HepG2 (cell line): ENCODE data around the gene PIM3. TPM values are rescaled to one million over a fixed set of nuclear protein-coding genes. Genes with fewer than 3 reads are reported as not detected.

Source experiments
- CC2D1A ChIP-seq: sonication (generic); formaldehyde crosslinking; IDR thresholded peaks from 2 replicates; pipeline ENCODE4 v1.8.1; 2023; ENCODE audit warnings: mild to moderate bottlenecking, missing genetic modification reagents
- KLF16 ChIP-seq, 2 experiments: sonication (generic) in 1 of 2; formaldehyde crosslinking in 1 of 2; IDR thresholded peaks; 2 replicates each; pipeline versions ENCODE4 v1.6.1 to v1.8.0; 2016 to 2023; ENCODE audit warnings: missing genetic modification reagents in 2 of 2, missing compliant biosample characterization in 1 of 2
- KMT2A ChIP-seq: sonication (generic); formaldehyde crosslinking; IDR thresholded peaks from 2 replicates; pipeline ENCODE4 v1.4.0; 2020; ENCODE audit warnings: missing genetic modification reagents
- NFYB ChIP-seq: sonication (generic); formaldehyde crosslinking; IDR thresholded peaks from 2 replicates; pipeline ENCODE4 v1.4.0; 2020; ENCODE audit warnings: missing genetic modification reagents
- PHF8 ChIP-seq: sonication (generic); formaldehyde crosslinking; IDR thresholded peaks from 2 replicates; pipeline ENCODE4 v1.5.0; 2020; ENCODE audit warnings: missing genetic modification reagents
- POLR2G ChIP-seq: fragments of 200-400 bp; formaldehyde crosslinking; IDR thresholded peaks from 2 replicates; pipeline ENCODE4 v1.6.1; 2018; ENCODE audit warnings: mild to moderate bottlenecking, low read depth, low read length, moderate library complexity
- SOX13 ChIP-seq, 3 experiments: fragments of 450-650 bp in 1 of 3; sonication (generic) in 1 of 3; formaldehyde crosslinking in 1 of 3; IDR thresholded peaks in 2 of 3; conservative IDR thresholded peaks in 1 of 3; 2 replicates each; pipeline versions ENCODE4 v1.5.0 to v1.6.1; 2016 to 2020; ENCODE audit warnings: antibody characterized with exemption in 1 of 3, mild to moderate bottlenecking in 1 of 3, missing compliant biosample characterization in 1 of 3, missing genetic modification reagents in 1 of 3, moderate library complexity in 1 of 3
- SOX5 ChIP-seq: IDR thresholded peaks from 2 replicates; pipeline ENCODE4 v1.6.1; 2016; ENCODE audit warnings: borderline replicate concordance
- ZNF12 ChIP-seq: sonication (generic); formaldehyde crosslinking; IDR thresholded peaks from 2 replicates; pipeline ENCODE4 v1.5.0; 2020; ENCODE audit warnings: missing genetic modification reagents
- ZNF264 ChIP-seq: sonication (generic); formaldehyde crosslinking; IDR thresholded peaks from 2 replicates; pipeline ENCODE4 v1.4.0; 2020; ENCODE audit warnings: missing genetic modification reagents
- ZNF441 ChIP-seq: sonication (generic); formaldehyde crosslinking; IDR thresholded peaks from 2 replicates; pipeline ENCODE4 v1.7.0; 2021; ENCODE audit warnings: missing genetic modification reagents, borderline replicate concordance
- ZNF484 ChIP-seq: sonication (generic); formaldehyde crosslinking; IDR thresholded peaks from 2 replicates; pipeline ENCODE4 v1.5.1; 2020; ENCODE audit warnings: mild to moderate bottlenecking, low read depth, missing genetic modification reagents, borderline replicate concordance
- ZNF501 ChIP-seq: sonication (generic); formaldehyde crosslinking; IDR thresholded peaks from 2 replicates; pipeline ENCODE4 v1.5.1; 2020; ENCODE audit warnings: mild to moderate bottlenecking, moderate library complexity, missing genetic modification reagents
- ZSCAN29 ChIP-seq: sonication (generic); formaldehyde crosslinking; conservative IDR thresholded peaks from 2 replicates; pipeline ENCODE4 v1.4.0; 2020; ENCODE audit warnings: mild to moderate bottlenecking, missing genetic modification reagents
- polyA plus RNA-seq, 8 experiments: library from polyadenylated mRNA; depleted of rRNA in 3 of 8; stranded (reverse) in 7 of 8; unstranded in 1 of 8; fragments of >200 nt; fragmentation: Illumina TruSeq in 4 of 8; extraction: Trizol in 4 of 8; gene quantifications; 2 replicates each; pipeline versions ENCODE4 v1.2.1 to v1.2.3, GENCODE V29; 2011 to 2016; ENCODE audit warnings: low read depth in 4 of 8, missing spikeins in 1 of 8, mixed read lengths in 1 of 8; ENCODE audit not compliant: insufficient read depth in 1 of 8
- total RNA-seq, 5 experiments: library from RNA; depleted of rRNA; stranded (reverse); fragments of >200 nt; fragmentation: Illumina TruSeq; extraction: Trizol; gene quantifications; 2 replicates each; pipeline ENCODE4 v1.2.3, GENCODE V29; 2016; ENCODE audit warnings: low read depth in 1 of 5
- TF ChIP-seq, protein P1 (sequence below): sonication (generic); formaldehyde crosslinking; IDR thresholded peaks from 2 replicates; pipeline ENCODE4 v1.4.0; 2020; ENCODE audit warnings: low read depth, missing genetic modification reagents
- TF ChIP-seq, protein P2 (sequence below): sonication (generic); formaldehyde crosslinking; IDR thresholded peaks from 2 replicates; pipeline ENCODE4 v1.8.0; 2022; ENCODE audit warnings: mild to moderate bottlenecking, missing genetic modification reagents, moderate library complexity
- TF ChIP-seq, protein P3 (sequence below): sonication (generic); formaldehyde crosslinking; IDR thresholded peaks from 2 replicates; pipeline ENCODE4 v1.9.0; 2022; ENCODE audit warnings: low read depth, missing genetic modification reagents
- TF ChIP-seq, protein P4 (sequence below): sonication (generic); formaldehyde crosslinking; IDR thresholded peaks from 2 replicates; pipeline ENCODE4 v1.8.1; 2023; ENCODE audit warnings: mild to moderate bottlenecking, missing genetic modification reagents
- TF ChIP-seq, protein P5 (sequence below): sonication (generic); formaldehyde crosslinking; IDR thresholded peaks from 2 replicates; pipeline ENCODE4 v1.9.0; 2022; ENCODE audit warnings: missing genetic modification reagents, mild to moderate bottlenecking, borderline replicate concordance

PIM3 gene
- total and polyA plus RNA-seq, 2 of the 13 experiments (the other 11 are each of a cell fraction or from before 2014, with no cell fraction given) = 21.6 to 31.2 TPM

DNA sequence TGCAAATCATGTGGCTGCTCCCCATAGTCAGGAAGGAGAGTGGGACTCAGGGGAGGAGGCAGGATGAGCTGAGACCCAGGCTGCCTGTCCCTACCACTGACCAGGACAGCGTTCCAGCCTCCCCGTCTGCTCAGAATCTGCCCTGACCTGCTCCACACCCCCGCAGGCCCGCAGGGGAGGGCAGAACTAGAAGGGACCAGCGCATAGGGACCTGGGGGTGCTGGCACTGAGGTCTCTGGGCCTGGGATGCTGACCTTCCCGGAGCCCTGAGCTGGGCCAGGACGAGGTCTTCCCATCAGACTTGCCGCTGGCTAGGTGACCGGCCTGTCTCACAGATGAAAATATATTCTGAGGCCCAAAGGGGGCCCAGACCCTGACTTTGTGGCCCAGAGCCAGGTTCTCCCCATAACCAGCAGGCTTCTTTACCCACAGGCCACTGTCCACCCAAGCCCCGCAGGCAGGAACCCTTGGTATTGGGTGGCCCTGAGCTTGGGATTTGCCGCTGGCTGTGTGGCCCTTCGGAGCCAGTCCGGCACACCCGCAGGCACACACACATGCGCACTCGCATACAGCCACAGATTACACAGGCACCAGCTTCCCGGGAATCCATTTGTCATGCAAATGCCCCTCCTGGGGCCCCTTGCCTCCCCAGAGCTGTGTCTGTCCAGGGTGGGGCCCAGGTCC lies 13.8 kb upstream of the PIM3 start (continued):
- TF ChIP-seq, protein P1, sequence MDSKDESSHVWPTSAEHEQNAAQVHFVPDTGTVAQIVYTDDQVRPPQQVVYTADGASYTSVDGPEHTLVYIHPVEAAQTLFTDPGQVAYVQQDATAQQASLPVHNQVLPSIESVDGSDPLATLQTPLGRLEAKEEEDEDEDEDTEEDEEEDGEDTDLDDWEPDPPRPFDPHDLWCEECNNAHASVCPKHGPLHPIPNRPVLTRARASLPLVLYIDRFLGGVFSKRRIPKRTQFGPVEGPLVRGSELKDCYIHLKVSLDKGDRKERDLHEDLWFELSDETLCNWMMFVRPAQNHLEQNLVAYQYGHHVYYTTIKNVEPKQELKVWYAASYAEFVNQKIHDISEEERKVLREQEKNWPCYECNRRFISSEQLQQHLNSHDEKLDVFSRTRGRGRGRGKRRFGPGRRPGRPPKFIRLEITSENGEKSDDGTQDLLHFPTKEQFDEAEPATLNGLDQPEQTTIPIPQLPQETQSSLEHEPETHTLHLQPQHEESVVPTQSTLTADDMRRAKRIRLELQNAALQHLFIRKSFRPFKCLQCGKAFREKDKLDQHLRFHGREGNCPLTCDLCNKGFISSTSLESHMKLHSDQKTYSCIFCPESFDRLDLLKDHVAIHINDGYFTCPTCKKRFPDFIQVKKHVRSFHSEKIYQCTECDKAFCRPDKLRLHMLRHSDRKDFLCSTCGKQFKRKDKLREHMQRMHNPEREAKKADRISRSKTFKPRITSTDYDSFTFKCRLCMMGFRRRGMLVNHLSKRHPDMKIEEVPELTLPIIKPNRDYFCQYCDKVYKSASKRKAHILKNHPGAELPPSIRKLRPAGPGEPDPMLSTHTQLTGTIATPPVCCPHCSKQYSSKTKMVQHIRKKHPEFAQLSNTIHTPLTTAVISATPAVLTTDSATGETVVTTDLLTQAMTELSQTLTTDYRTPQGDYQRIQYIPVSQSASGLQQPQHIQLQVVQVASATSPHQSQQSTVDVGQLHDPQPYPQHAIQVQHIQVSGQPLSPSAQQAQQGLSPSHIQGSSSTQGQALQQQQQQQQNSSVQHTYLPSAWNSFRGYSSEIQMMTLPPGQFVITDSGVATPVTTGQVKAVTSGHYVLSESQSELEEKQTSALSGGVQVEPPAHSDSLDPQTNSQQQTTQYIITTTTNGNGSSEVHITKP (CRISPR knock-in tag) = no peak
- TF ChIP-seq ZNF441 (CRISPR knock-in tag) (no peak), ZNF264 (CRISPR knock-in tag) (no peak), SOX5 (CRISPR knock-in tag) (peak; percentile 98), POLR2G (peak; percentile 56), KMT2A (CRISPR knock-in tag) (no peak), NFYB (CRISPR knock-in tag) (no peak), PHF8 (CRISPR knock-in tag) (peak; percentile 59), KLF16 (CRISPR knock-in tag; IDR thresholded peaks at IDR 0.05) (0 out of 4 replicates have a peak, but pooled peaks of 1 of the 2 experiments have one; percentile 30), ZNF501 (peak; percentile 34), CC2D1A (CRISPR knock-in tag) (no peak), ZNF484 (CRISPR knock-in tag) (no peak), ZNF12 (no peak), SOX13 (IDR thresholded peaks at IDR 0.05) (peak; percentile 87), SOX13 (CRISPR knock-in tag; conservative IDR thresholded peaks at IDR 0.05 in 1 of 2, IDR thresholded peaks at IDR 0.05 in 1 of 2) (peak in 1 of 2 experiments; percentile 95; a peak in 2 of 4 replicates), ZSCAN29 (CRISPR knock-in tag) (no peak)
- TF ChIP-seq, protein P2, sequence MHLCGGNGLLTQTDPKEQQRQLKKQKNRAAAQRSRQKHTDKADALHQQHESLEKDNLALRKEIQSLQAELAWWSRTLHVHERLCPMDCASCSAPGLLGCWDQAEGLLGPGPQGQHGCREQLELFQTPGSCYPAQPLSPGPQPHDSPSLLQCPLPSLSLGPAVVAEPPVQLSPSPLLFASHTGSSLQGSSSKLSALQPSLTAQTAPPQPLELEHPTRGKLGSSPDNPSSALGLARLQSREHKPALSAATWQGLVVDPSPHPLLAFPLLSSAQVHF (CRISPR knock-in tag) = no peak
- TF ChIP-seq, protein P3, sequence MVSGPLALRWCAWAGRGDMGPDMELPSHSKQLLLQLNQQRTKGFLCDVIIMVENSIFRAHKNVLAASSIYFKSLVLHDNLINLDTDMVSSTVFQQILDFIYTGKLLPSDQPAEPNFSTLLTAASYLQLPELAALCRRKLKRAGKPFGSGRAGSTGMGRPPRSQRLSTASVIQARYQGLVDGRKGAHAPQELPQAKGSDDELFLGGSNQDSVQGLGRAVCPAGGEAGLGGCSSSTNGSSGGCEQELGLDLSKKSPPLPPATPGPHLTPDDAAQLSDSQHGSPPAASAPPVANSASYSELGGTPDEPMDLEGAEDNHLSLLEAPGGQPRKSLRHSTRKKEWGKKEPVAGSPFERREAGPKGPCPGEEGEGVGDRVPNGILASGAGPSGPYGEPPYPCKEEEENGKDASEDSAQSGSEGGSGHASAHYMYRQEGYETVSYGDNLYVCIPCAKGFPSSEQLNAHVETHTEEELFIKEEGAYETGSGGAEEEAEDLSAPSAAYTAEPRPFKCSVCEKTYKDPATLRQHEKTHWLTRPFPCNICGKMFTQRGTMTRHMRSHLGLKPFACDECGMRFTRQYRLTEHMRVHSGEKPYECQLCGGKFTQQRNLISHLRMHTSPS (CRISPR knock-in tag) = 0 out of 2 replicates have a peak, but pooled peaks have one; percentile 52
- TF ChIP-seq, protein P4, sequence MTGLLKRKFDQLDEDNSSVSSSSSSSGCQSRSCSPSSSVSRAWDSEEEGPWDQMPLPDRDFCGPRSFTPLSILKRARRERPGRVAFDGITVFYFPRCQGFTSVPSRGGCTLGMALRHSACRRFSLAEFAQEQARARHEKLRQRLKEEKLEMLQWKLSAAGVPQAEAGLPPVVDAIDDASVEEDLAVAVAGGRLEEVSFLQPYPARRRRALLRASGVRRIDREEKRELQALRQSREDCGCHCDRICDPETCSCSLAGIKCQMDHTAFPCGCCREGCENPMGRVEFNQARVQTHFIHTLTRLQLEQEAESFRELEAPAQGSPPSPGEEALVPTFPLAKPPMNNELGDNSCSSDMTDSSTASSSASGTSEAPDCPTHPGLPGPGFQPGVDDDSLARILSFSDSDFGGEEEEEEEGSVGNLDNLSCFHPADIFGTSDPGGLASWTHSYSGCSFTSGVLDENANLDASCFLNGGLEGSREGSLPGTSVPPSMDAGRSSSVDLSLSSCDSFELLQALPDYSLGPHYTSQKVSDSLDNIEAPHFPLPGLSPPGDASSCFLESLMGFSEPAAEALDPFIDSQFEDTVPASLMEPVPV = peak; percentile 63; the same call in 1 of the 2 replicates
- TF ChIP-seq, protein P5, sequence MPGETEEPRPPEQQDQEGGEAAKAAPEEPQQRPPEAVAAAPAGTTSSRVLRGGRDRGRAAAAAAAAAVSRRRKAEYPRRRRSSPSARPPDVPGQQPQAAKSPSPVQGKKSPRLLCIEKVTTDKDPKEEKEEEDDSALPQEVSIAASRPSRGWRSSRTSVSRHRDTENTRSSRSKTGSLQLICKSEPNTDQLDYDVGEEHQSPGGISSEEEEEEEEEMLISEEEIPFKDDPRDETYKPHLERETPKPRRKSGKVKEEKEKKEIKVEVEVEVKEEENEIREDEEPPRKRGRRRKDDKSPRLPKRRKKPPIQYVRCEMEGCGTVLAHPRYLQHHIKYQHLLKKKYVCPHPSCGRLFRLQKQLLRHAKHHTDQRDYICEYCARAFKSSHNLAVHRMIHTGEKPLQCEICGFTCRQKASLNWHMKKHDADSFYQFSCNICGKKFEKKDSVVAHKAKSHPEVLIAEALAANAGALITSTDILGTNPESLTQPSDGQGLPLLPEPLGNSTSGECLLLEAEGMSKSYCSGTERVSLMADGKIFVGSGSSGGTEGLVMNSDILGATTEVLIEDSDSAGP (CRISPR knock-in tag) = peak; percentile 43; the same call in 1 of the 2 replicates
